Neural cell (in vitro differentiated cells): Measurements from ENCODE around the gene DYDC2. TPM values are rescaled to one million over a fixed set of nuclear protein-coding genes. Genes with fewer than 3 reads are reported as not detected.

Source experiments
- H2AFZ ChIP-seq: fragments of 200-600, 300-800 bp; sonication (generic), shearing (Covaris generic); 2 replicates; pipeline ENCODE4 v1.6.0; 2014; ENCODE audit warnings: low read depth, mild to moderate bottlenecking, antibody characterized with exemption, low read length, moderate library complexity
- H3F3A ChIP-seq: fragments of 200-600 bp; shearing (Covaris generic); 2 replicates; pipeline ENCODE4 v1.6.1; 2016; ENCODE audit warnings: mild to moderate bottlenecking, moderate library complexity, mixed read lengths, antibody characterized with exemption, low read length; ENCODE audit not compliant: insufficient read depth, poor library complexity, severe bottlenecking
- H3K27ac ChIP-seq: fragments of 200-600, 300-800 bp; sonication (generic), shearing (Covaris generic); 2 replicates; pipeline ENCODE4 v1.5.1; 2014; ENCODE audit warnings: mild to moderate bottlenecking, low read length, moderate library complexity
- H3K27me3 ChIP-seq: fragments of 300-800, 200-600 bp; sonication (generic), shearing (Covaris generic); 2 replicates; pipeline ENCODE4 v1.6.0; 2014; ENCODE audit warnings: mild to moderate bottlenecking, low read depth, low read length, moderate library complexity; ENCODE audit not compliant: insufficient read depth
- H3K36me3 ChIP-seq: fragments of 300-800, 200-600 bp; sonication (generic), shearing (Covaris generic); 2 replicates; pipeline ENCODE4 v1.5.1; 2014; ENCODE audit warnings: mild to moderate bottlenecking, antibody characterized with exemption, low read length, moderate library complexity; ENCODE audit not compliant: insufficient read depth
- H3K4me2 ChIP-seq: fragments of 300-800, 200-600 bp; sonication (generic), shearing (Covaris generic); 2 replicates; pipeline ENCODE4 v1.6.0; 2014; ENCODE audit warnings: mild to moderate bottlenecking, low read length
- H3K4me3 ChIP-seq: fragments of 300-800, 200-600 bp; sonication (generic), shearing (Covaris generic); 2 replicates; pipeline ENCODE4 v1.5.1; 2014; ENCODE audit warnings: mild to moderate bottlenecking, low read length, moderate library complexity
- H3K79me2 ChIP-seq: fragments of 200-600 bp; shearing (Covaris generic); replicated peaks from 2 replicates; pipeline ENCODE4 v1.6.0; 2014; ENCODE audit warnings: mild to moderate bottlenecking, low read length, moderate library complexity; ENCODE audit not compliant: insufficient read depth
- H3K9ac ChIP-seq: fragments of 300-800, 200-600 bp; sonication (generic), shearing (Covaris generic); 2 replicates; pipeline ENCODE4 v1.6.1; 2016; ENCODE audit warnings: mild to moderate bottlenecking, low read length, mixed read lengths
- H3K9me2 ChIP-seq: fragments of 200-600 bp; shearing (Covaris generic); 2 replicates; pipeline ENCODE4 v1.6.1; 2016; ENCODE audit warnings: mild to moderate bottlenecking, low read length, mixed read lengths; ENCODE audit not compliant: insufficient read depth
- H3K9me3 ChIP-seq: fragments of 200-600, 300-800 bp; sonication (generic), shearing (Covaris generic); 2 replicates; pipeline ENCODE4 v1.6.1; 2016; ENCODE audit warnings: mild to moderate bottlenecking, mixed run types, low read length, moderate library complexity, mixed read lengths
- H4K20me1 ChIP-seq: fragments of 200-600 bp; shearing (Covaris generic); 2 replicates; pipeline ENCODE4 v1.6.1; 2016; ENCODE audit warnings: mild to moderate bottlenecking, mixed run types; ENCODE audit not compliant: insufficient read depth
- CTCF ChIP-seq: fragments of 450-650 bp; IDR thresholded peaks from 2 replicates; pipeline ENCODE4 v1.5.1; 2014; ENCODE audit warnings: antibody characterized with exemption, mild to moderate bottlenecking, moderate library complexity; ENCODE audit not compliant: poor library complexity, severe bottlenecking
- EP300 ChIP-seq: fragments of 450-650 bp; conservative IDR thresholded peaks from 2 replicates; pipeline ENCODE4 v1.6.1; 2014; ENCODE audit warnings: antibody characterized with exemption, mild to moderate bottlenecking, moderate library complexity; ENCODE audit not compliant: poor library complexity, severe bottlenecking
- EZH2 ChIP-seq: fragments of 200-600, 300-800 bp; shearing (Covaris generic), sonication (generic); IDR thresholded peaks from 2 replicates; pipeline ENCODE4 v1.6.1; 2014; ENCODE audit warnings: antibody characterized with exemption, low read length, borderline replicate concordance, mild to moderate bottlenecking; ENCODE audit not compliant: insufficient read depth, poor library complexity, severe bottlenecking
- MXI1 ChIP-seq: fragments of 450-650 bp; conservative IDR thresholded peaks from 2 replicates; pipeline ENCODE4 v1.6.1; 2014; ENCODE audit warnings: antibody characterized with exemption, mild to moderate bottlenecking; ENCODE audit not compliant: poor library complexity, severe bottlenecking
- POLR2AphosphoS5 ChIP-seq: IDR thresholded peaks from 2 replicates; pipeline ENCODE4 v1.6.1; 2012
- RAD21 ChIP-seq: fragments of 450-650 bp; conservative IDR thresholded peaks from 2 replicates; pipeline ENCODE4 v1.6.1; 2014; ENCODE audit warnings: antibody characterized with exemption, mild to moderate bottlenecking, moderate library complexity
- REST ChIP-seq: IDR thresholded peaks from 2 replicates; pipeline ENCODE4 v1.6.1; 2012; ENCODE audit warnings: borderline replicate concordance
- SMC3 ChIP-seq: fragments of 450-650 bp; conservative IDR thresholded peaks from 2 replicates; pipeline ENCODE4 v1.6.1; 2014; ENCODE audit warnings: antibody characterized with exemption, mild to moderate bottlenecking, moderate library complexity; ENCODE audit not compliant: poor library complexity
- TAF1 ChIP-seq: IDR thresholded peaks from 2 replicates; pipeline ENCODE4 v1.6.1; 2012; ENCODE audit warnings: low read depth
- polyA plus RNA-seq: library from polyadenylated mRNA; depleted of rRNA; stranded (reverse); fragments of >200 nt; gene quantifications from 2 replicates; pipeline ENCODE4 v1.2.3, GENCODE V29; 2014

The DYDC2 gene
- polyA plus RNA-seq, 1 donor from 2014 or later = 2.4 TPM

- H3K27ac ChIP-seq = no peak overlapping the region
- TF ChIP-seq MXI1 = no peak
- no peak for TF ChIP-seq SMC3
- no peak for TF ChIP-seq RAD21
- TF ChIP-seq CTCF = no peak
- TF ChIP-seq EP300 = no peak
- no peak for TF ChIP-seq TAF1
- no peak for TF ChIP-seq REST
- no peak for TF ChIP-seq POLR2AphosphoS5
- H3K4me3 ChIP-seq = no peak overlapping the region
Measured at GRCh38 chr10:80394358-80394916, 37.9 kb downstream of the DYDC2 start.

GRCh38 chr10:80397014-80397413 is 40.4 kb downstream of the DYDC2 start:
- Histone ChIP-seq H3F3A (no peaks in the 10 kb centered on the region), H3K9ac (no peak overlapping the region), H4K20me1 (no peaks in the 10 kb centered on the region), H3K9me3 (no peaks in the 10 kb centered on the region), H3K36me3 (no peaks in the 10 kb centered on the region), H3K9me2 (no peaks in the 10 kb centered on the region), H3K79me2 (no peaks in the 10 kb centered on the region), H3K27me3 (no peaks in the 10 kb centered on the region), H3K27ac (no peak overlapping the region), H3K4me3 (no peak overlapping the region), H2AFZ (no peak overlapping the region), H3K4me2 (no peak overlapping the region)
- TF ChIP-seq CTCF (no peak), EZH2 (no peak), POLR2AphosphoS5 (no peak), RAD21 (no peak), TAF1 (no peak), REST (no peak), MXI1 (no peak), EP300 (no peak)

More at GRCh38 chr10:80394358-80394916, 37.9 kb downstream of the DYDC2 start:
- H3K9me3 ChIP-seq = no peaks in the 10 kb centered on the region
- H2AFZ ChIP-seq = no peak overlapping the region
- H3K9ac ChIP-seq = no peak overlapping the region
- no peaks in the 10 kb centered on the region for H3K9me2 ChIP-seq
- H3K4me2 ChIP-seq = no peak overlapping the region
- no peaks in the 10 kb centered on the region for H3K27me3 ChIP-seq
- H3F3A ChIP-seq = no peaks in the 10 kb centered on the region
- no peaks in the 10 kb centered on the region for H3K36me3 ChIP-seq
- H4K20me1 ChIP-seq = no peaks in the 10 kb centered on the region
- no peaks in the 10 kb centered on the region for H3K79me2 ChIP-seq
